ENCODE results near the gene HBEGF. TPM values are rescaled to one million over a fixed set of nuclear protein-coding genes. Genes with fewer than 3 reads are reported as not detected.

HBEGF gene
- total RNA-seq, 1 donor, result 2.5 TPM

- H3K4me3 ChIP-seq (ENCODE audit: insufficient read depth, low read length), result no peak overlapping the region
- DNase-seq (ENCODE audit: insufficient read length, low spot score, missing footprints), result peak; percentile 92
- H3K27me3 ChIP-seq (ENCODE audit: insufficient read depth, low read length), result no peaks in the 10 kb centered on the region
- no peaks in the 10 kb centered on the region for H4K20me1 ChIP-seq (ENCODE audit: insufficient read depth, low read length)
- H3K9me3 ChIP-seq (ENCODE audit: low read depth, low read length), result no peaks in the 10 kb centered on the region
- TF ChIP-seq CTCF (IDR thresholded peaks at IDR 0.05; ENCODE audit: extremely low read depth, low read depth, low read length), result no peak
- no peaks in the 10 kb centered on the region for H3K36me3 ChIP-seq (ENCODE audit: insufficient read depth, low read length)
- H3K4me2 ChIP-seq (ENCODE audit: insufficient read depth, low read length), result peak overlapping the region; percentile 65
- H3K79me2 ChIP-seq (ENCODE audit: insufficient read depth, low read length), result no peaks in the 10 kb centered on the region
- peak overlapping the region; percentile 88 for H2AFZ ChIP-seq (ENCODE audit: low read length)
- H3K4me1 ChIP-seq (ENCODE audit: insufficient read depth, low read length), result peaks cover 31% of the 10 kb centered on the region
- peak overlapping the region; percentile 65 for H3K27ac ChIP-seq (ENCODE audit: low read depth, low read length)
These were observed 28.5 kb downstream of the HBEGF start for GRCh38 chr5:140317859-140318258.

GRCh38 chr5:140312791-140313189 lies 33.6 kb downstream of the HBEGF start:
- Histone ChIP-seq H3K9me3 (ENCODE audit: low read depth, low read length) (no peaks in the 10 kb centered on the region), H3K36me3 (ENCODE audit: insufficient read depth, low read length) (no peaks in the 10 kb centered on the region), H3K79me2 (ENCODE audit: insufficient read depth, low read length) (no peaks in the 10 kb centered on the region), H3K4me1 (ENCODE audit: insufficient read depth, low read length) (peaks cover 41% of the 10 kb centered on the region), H3K27ac (ENCODE audit: low read depth, low read length) (peak overlapping the region; percentile 94), H2AFZ (ENCODE audit: low read length) (peak overlapping the region; percentile 51), H3K4me2 (ENCODE audit: insufficient read depth, low read length) (peak overlapping the region; percentile 62), H3K4me3 (ENCODE audit: insufficient read depth, low read length) (no peak overlapping the region), H4K20me1 (ENCODE audit: insufficient read depth, low read length) (no peaks in the 10 kb centered on the region), H3K27me3 (ENCODE audit: insufficient read depth, low read length) (no peaks in the 10 kb centered on the region)
- no peak for DNase-seq (ENCODE audit: insufficient read length, low spot score, missing footprints)
- TF ChIP-seq CTCF (IDR thresholded peaks at IDR 0.05; ENCODE audit: extremely low read depth, low read depth, low read length), result no peak

- peaks cover 37% of the 10 kb centered on the region for H3K4me1 ChIP-seq (ENCODE audit: insufficient read depth, low read length)
- peak overlapping the region; percentile 62 for H3K4me2 ChIP-seq (ENCODE audit: insufficient read depth, low read length)
- TF ChIP-seq CTCF (IDR thresholded peaks at IDR 0.05; ENCODE audit: extremely low read depth, low read depth, low read length), result no peak
- no peaks in the 10 kb centered on the region for H3K27me3 ChIP-seq (ENCODE audit: insufficient read depth, low read length)
- DNase-seq (ENCODE audit: insufficient read length, low spot score, missing footprints), result peak; percentile 56
- peak overlapping the region; percentile 94 for H3K27ac ChIP-seq (ENCODE audit: low read depth, low read length)
- no peaks in the 10 kb centered on the region for H3K79me2 ChIP-seq (ENCODE audit: insufficient read depth, low read length)
- H2AFZ ChIP-seq (ENCODE audit: low read length), result peak overlapping the region; percentile 7
- H3K9me3 ChIP-seq (ENCODE audit: low read depth, low read length), result no peaks in the 10 kb centered on the region
- no peaks in the 10 kb centered on the region for H3K36me3 ChIP-seq (ENCODE audit: insufficient read depth, low read length)
- no peaks in the 10 kb centered on the region for H4K20me1 ChIP-seq (ENCODE audit: insufficient read depth, low read length)
- H3K4me3 ChIP-seq (ENCODE audit: insufficient read depth, low read length), result no peak overlapping the region
These were observed 34.2 kb downstream of the HBEGF start for GRCh38 chr5:140312067-140312790.

- Histone ChIP-seq H3K4me1 (ENCODE audit: insufficient read depth, low read length) (peaks cover 37% of the 10 kb centered on the region), H3K79me2 (ENCODE audit: insufficient read depth, low read length) (no peaks in the 10 kb centered on the region), H3K36me3 (ENCODE audit: insufficient read depth, low read length) (no peaks in the 10 kb centered on the region), H3K27me3 (ENCODE audit: insufficient read depth, low read length) (no peaks in the 10 kb centered on the region), H4K20me1 (ENCODE audit: insufficient read depth, low read length) (no peaks in the 10 kb centered on the region), H3K4me3 (ENCODE audit: insufficient read depth, low read length) (no peak overlapping the region), H3K4me2 (ENCODE audit: insufficient read depth, low read length) (peak overlapping the region; percentile 54), H3K9me3 (ENCODE audit: low read depth, low read length) (no peaks in the 10 kb centered on the region), H3K27ac (ENCODE audit: low read depth, low read length) (peak overlapping the region; percentile 94), H2AFZ (ENCODE audit: low read length) (no peak overlapping the region)
- DNase-seq (ENCODE audit: insufficient read length, low spot score, missing footprints), result peak; percentile 88
- TF ChIP-seq CTCF (IDR thresholded peaks at IDR 0.05; ENCODE audit: extremely low read depth, low read depth, low read length), result no peak
These were observed 35.4 kb downstream of the HBEGF start for GRCh38 chr5:140311011-140311467.

Measured in osteoblast (primary cell).